Nephron progenitor cell (in vitro differentiated cells): ENCODE data around the gene FUZ.

Source experiments
- DNase-seq: peaks from one replicate; pipeline ENCODE4 v3.0.0; 2021
- H3K27ac Mint-ChIP-seq: 2 replicates; pipeline ENCODE4 v1.8.0; 2021; ENCODE audit warnings: mild to moderate bottlenecking, moderate library complexity, mixed read lengths
- H3K27me3 Mint-ChIP-seq: 2 replicates; pipeline ENCODE4 v1.8.0; 2021; ENCODE audit warnings: mild to moderate bottlenecking, low read depth, mixed read lengths; ENCODE audit not compliant: poor library complexity
- H3K36me3 Mint-ChIP-seq: 2 replicates; pipeline ENCODE4 v1.8.0; 2021; ENCODE audit warnings: low read depth, mixed read lengths
- H3K4me1 Mint-ChIP-seq: 2 replicates; pipeline ENCODE4 v1.8.0; 2021; ENCODE audit warnings: mixed read lengths
- H3K4me3 Mint-ChIP-seq: 2 replicates; pipeline ENCODE4 v1.8.0; 2021; ENCODE audit warnings: mild to moderate bottlenecking, moderate library complexity, mixed read lengths
- H3K9me3 Mint-ChIP-seq: 2 replicates; pipeline ENCODE4 v1.8.0; 2021; ENCODE audit warnings: mild to moderate bottlenecking, moderate library complexity, mixed read lengths
- CTCF ChIP-seq: fragments of 200-600 bp; sonication (generic); IDR thresholded peaks from 2 replicates; pipeline ENCODE4 v1.5.0; 2021; ENCODE audit warnings: antibody characterized with exemption

The FUZ gene

GRCh38 chr19:49836176-49837008 is 23.3 kb upstream of the FUZ start:
- no peak for TF ChIP-seq CTCF
- Mint-ChIP-seq H3K4me3 (no peak overlapping the region), H3K27me3 (peaks cover 11% of the 10 kb centered on the region), H3K27ac (no peak overlapping the region), H3K9me3 (no peaks in the 10 kb centered on the region), H3K4me1 (peaks cover 33% of the 10 kb centered on the region), H3K36me3 (peaks cover 66% of the 10 kb centered on the region)
- no peak for DNase-seq

DNA sequence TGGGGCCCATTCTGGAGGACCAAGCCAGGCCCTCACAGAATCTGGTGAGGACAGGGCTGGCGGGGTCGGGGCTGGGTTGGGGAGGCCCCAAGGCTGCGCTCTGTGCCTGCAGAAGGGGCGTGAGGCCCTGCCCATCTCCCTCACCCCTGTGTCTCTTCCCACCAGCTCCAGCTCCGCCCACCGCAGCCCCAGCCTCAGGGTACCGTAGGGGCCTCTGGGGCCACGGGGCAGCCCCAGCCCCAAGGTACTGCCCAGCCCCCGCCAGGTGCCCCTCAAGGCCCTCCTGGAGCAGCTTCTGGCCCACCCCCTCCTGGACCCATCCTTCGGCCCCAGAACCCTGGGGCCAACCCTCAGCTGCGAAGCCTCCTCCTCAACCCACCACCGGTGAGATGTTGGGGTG is 22.5 kb upstream of the FUZ start:
- Mint-ChIP-seq H3K4me1 (peaks cover 30% of the 10 kb centered on the region), H3K27me3 (peaks cover 11% of the 10 kb centered on the region), H3K4me3 (no peak overlapping the region), H3K27ac (no peak overlapping the region), H3K9me3 (no peaks in the 10 kb centered on the region), H3K36me3 (peaks cover 60% of the 10 kb centered on the region)
- TF ChIP-seq CTCF = no peak
- DNase-seq = no peak

DNA sequence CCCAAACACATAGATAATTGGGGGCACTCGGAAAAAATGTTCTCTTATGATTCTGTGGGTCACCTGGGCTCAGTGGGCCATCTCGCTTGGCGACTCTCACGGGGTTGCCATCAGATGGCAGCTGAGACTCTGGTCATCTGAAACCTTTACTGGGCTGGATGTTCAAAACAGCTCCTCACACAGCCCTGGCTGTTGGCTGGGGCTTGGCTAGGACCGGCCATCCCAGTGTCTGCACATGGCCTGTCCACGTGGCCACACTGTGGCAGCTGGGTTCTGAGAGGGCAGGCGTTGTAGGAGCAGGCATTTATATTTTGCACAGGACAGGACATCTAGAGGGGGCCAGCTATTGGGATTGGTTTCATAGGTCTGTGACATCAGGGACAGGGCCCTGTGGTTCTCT is 20.5 kb upstream of the FUZ start:
- no peak for TF ChIP-seq CTCF
- Mint-ChIP-seq H3K36me3 (peaks cover 41% of the 10 kb centered on the region), H3K9me3 (no peaks in the 10 kb centered on the region), H3K27me3 (peaks cover 11% of the 10 kb centered on the region), H3K27ac (peak overlapping the region; percentile 90), H3K4me1 (peaks cover 30% of the 10 kb centered on the region), H3K4me3 (no peak overlapping the region)
- DNase-seq = no peak

DNA sequence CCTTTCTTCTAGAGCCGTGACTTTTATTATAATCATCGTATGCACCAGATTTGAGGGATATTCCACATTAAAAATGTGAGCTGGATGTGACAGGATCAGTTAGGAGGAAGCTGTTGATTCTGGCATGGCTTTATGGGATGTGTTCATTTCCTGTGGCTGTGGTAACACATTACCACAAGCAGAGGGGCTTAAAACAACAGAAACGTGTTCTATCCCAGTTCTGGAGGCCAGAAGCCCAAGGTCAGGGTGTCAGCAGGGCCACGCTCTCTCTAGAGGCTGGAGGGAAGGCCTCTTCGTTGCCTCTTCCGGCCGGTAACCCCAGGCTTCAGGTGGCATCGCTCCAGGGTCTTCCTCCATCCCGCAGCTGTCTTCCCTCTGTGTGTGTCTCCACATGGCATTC is 19.5 kb upstream of the FUZ start:
- Mint-ChIP-seq H3K9me3 (no peaks in the 10 kb centered on the region), H3K4me1 (peaks cover 32% of the 10 kb centered on the region), H3K36me3 (peaks cover 30% of the 10 kb centered on the region), H3K27ac (peak overlapping the region; percentile 90), H3K27me3 (peaks cover 9% of the 10 kb centered on the region), H3K4me3 (no peak overlapping the region)
- no peak for DNase-seq
- no peak for TF ChIP-seq CTCF

DNA sequence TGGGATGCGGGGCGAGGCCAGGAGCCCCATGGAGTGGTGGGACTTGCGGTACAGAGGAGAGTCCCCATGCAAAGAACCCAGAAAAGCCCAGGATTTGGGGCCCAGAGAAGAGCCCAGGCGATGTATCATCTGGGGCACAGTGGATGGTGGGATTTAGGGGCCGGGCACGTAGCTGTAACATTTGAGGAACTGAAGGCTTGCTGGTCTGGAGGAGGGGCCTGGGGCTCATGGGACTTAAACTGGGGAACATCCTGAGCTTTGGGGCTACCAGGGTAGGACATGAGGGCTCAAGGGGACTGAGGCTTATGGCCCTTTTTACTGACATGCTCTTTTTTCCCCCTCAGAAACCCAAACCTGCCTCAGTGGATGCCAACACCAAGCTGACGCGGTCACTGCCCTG is 18.5 kb upstream of the FUZ start:
- peak overlapping the region; percentile 87 for H3K27ac Mint-ChIP-seq
- H3K4me1 Mint-ChIP-seq = peaks cover 37% of the 10 kb centered on the region
- H3K36me3 Mint-ChIP-seq = peaks cover 24% of the 10 kb centered on the region
- H3K9me3 Mint-ChIP-seq = no peaks in the 10 kb centered on the region
- no peak for DNase-seq
- peaks cover 2% of the 10 kb centered on the region for H3K27me3 Mint-ChIP-seq
- TF ChIP-seq CTCF = no peak
- no peak overlapping the region for H3K4me3 Mint-ChIP-seq

DNA sequence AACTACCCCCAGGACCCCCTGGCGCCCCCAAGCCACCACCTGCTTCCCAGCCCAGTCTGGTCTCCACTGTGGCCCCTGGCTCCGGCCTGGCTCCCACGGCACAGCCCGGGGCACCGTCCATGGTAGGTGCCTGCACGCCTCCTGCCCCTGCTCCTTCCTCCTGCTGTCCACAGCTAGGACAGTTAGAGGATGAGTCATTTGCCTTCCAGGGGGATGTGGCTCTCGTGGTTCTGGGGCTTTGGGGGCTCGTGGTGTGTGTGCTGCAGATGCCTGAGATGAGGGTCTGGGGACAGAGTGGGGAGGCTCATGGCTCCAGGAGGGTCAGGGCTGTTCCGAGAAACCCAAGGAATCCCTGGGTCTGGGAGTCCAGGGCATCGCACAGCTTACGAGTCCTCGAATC is 17.7 kb upstream of the FUZ start:
- no peak for DNase-seq
- no peak for TF ChIP-seq CTCF
- Mint-ChIP-seq H3K27ac (no peak overlapping the region), H3K9me3 (no peaks in the 10 kb centered on the region), H3K27me3 (peaks cover 2% of the 10 kb centered on the region), H3K36me3 (peaks cover 28% of the 10 kb centered on the region), H3K4me1 (peaks cover 45% of the 10 kb centered on the region), H3K4me3 (no peak overlapping the region)
